Activated effector memory CD4-positive, alpha-beta T cell treated with anti-CD3 and anti-CD28 coated beads, Interleukin-2, amount 50 U/mL, for 16 hours (primary cell): ENCODE measurements around the gene RBBP4.
"Not testable (repeated sequence)": the region's sequence is repeated elsewhere in the genome, so short reads cannot be mapped to it uniquely, and the experiment has no call there.

ENCODE experiments used
- DNase-seq: peaks from one replicate; pipeline ENCODE4 v3.0.0-alpha.2; 2020

RBBP4 gene

GRCh38 chr1:32642292-32642827 lies 8.6 kb upstream of the RBBP4 start:
- not testable (repeated sequence) for DNase-seq

GRCh38 chr1:32644426-32644825 lies 6.6 kb upstream of the RBBP4 start:
- DNase-seq = no peak

- DNase-seq = peak; percentile 72
These were observed 3.5 kb upstream of the RBBP4 start for GRCh38 chr1:32647308-32648134.

GRCh38 chr1:32650248-32650751 lies 708 bp upstream of the RBBP4 start, which contains the start of gene ZBTB8OS:
TSS of gene ZBTB8OS (minus strand) at chr1:32650550. CDS start at chr1:32650529, 21 bp downstream.
- DNase-seq = peak; percentile 95

- DNase-seq = no peak
These were observed 559 bp downstream of the RBBP4 start for GRCh38 chr1:32651461-32652073.

GRCh38 chr1:32652244-32652962 lies 1.4 kb downstream of the RBBP4 start:
- no peak for DNase-seq

GRCh38 chr1:32659581-32659980 lies 8.6 kb downstream of the RBBP4 start:
- no peak for DNase-seq

- no peak for DNase-seq
These were observed 14.9 kb downstream of the RBBP4 start for GRCh38 chr1:32665915-32666314.

- no peak for DNase-seq
These were observed 16.0 kb downstream of the RBBP4 start for GRCh38 chr1:32666901-32667566.

GRCh38 chr1:32668716-32669115 lies 17.7 kb downstream of the RBBP4 start:
- DNase-seq = not testable (repeated sequence)

GRCh38 chr1:32676945-32677344 lies 25.9 kb downstream of the RBBP4 start:
- no peak for DNase-seq

- DNase-seq = not testable (repeated sequence)
These were observed 29.0 kb downstream of the RBBP4 start for GRCh38 chr1:32679993-32680392.

- no peak for DNase-seq
These were observed 29.6 kb downstream of the RBBP4 start for GRCh38 chr1:32680642-32681041.

- DNase-seq = no peak
These were observed 30.5 kb downstream of the RBBP4 start for GRCh38 chr1:32681509-32681908.

GRCh38 chr1:32681999-32682398 lies 31.0 kb downstream of the RBBP4 start:
- DNase-seq = no peak

- no peak for DNase-seq
These were observed 32.4 kb downstream of the RBBP4 start for GRCh38 chr1:32683397-32683796.

- no peak for DNase-seq
These were observed 33.3 kb downstream of the RBBP4 start for GRCh38 chr1:32684167-32684811.

- peak; percentile 2 for DNase-seq
These were observed 34.5 kb downstream of the RBBP4 start for GRCh38 chr1:32685498-32685897.

- DNase-seq = no peak
These were observed 35.4 kb downstream of the RBBP4 start for GRCh38 chr1:32686387-32686786.

GRCh38 chr1:32693455-32694174 lies 42.6 kb downstream of the RBBP4 start:
- DNase-seq = no peak
